B cell (primary cell): ENCODE data around the gene SLC2A6.

Source experiments
- CTCF ChIP-seq: fragments of 200-600 bp; IDR thresholded peaks from one replicate; pipeline ENCODE4 v1.8.0; 2022; ENCODE audit warnings: antibody characterized with exemption, mild to moderate bottlenecking
- EZH2 ChIP-seq: IDR thresholded peaks from 2 replicates; pipeline ENCODE4 v1.6.1; 2012; ENCODE audit warnings: borderline replicate concordance, low read depth, mild to moderate bottlenecking, moderate library complexity, low read length; ENCODE audit not compliant: insufficient read depth, poor library complexity, severe bottlenecking

GRCh38 chr9:133443248-133443647 lies 35.7 kb downstream of the SLC2A6 start:
- TF ChIP-seq EZH2 (no peak), CTCF (no peak)
